Spinal cord (tissue), 10 donors: ENCODE data around the gene MAP2K2. TPM values are rescaled to one million over a fixed set of nuclear protein-coding genes. Genes with fewer than 3 reads are reported as not detected.

Source experiments
- DNase-seq, 6 donors: peaks; one replicate each; pipeline versions ENCODE4 v3.0.0 to v3.0.0-alpha.2; 2013 to 2015; ENCODE audit warnings: low spot score in 6 of 6, low read depth in 4 of 6
- H3K27ac ChIP-seq: one replicate; pipeline ENCODE4 v1.5.1; 2013; ENCODE audit warnings: low read depth, low read length, control low read depth
- H3K27me3 ChIP-seq: one replicate; pipeline ENCODE4 v1.6.1; 2013; ENCODE audit warnings: low read length; ENCODE audit not compliant: control insufficient read depth, insufficient read depth
- H3K36me3 ChIP-seq: one replicate; pipeline ENCODE4 v1.6.1; 2013; ENCODE audit warnings: low read length; ENCODE audit not compliant: control insufficient read depth, insufficient read depth
- H3K4me1 ChIP-seq: one replicate; pipeline ENCODE4 v1.6.1; 2013; ENCODE audit warnings: low read length; ENCODE audit not compliant: control insufficient read depth, insufficient read depth
- H3K4me3 ChIP-seq: one replicate; pipeline ENCODE4 v1.5.1; 2013; ENCODE audit warnings: low read depth, low read length, control low read depth
- H3K9me3 ChIP-seq: one replicate; pipeline ENCODE4 v1.6.1; 2013; ENCODE audit warnings: low read length; ENCODE audit not compliant: control insufficient read depth, insufficient read depth
- WGBS: methylation state at CpG from one replicate; pipeline ENCODE4 v1.1.5; 2013; ENCODE audit warnings: missing lambda C conversion rate; ENCODE audit not compliant: insufficient coverage; 5-methylcytosine and 5-hydroxymethylcytosine counted together
- polyA plus RNA-seq, 2 donors: library from polyadenylated mRNA; unstranded; fragments of 120-200 nt; gene quantifications; one replicate each; pipeline ENCODE4 v1.2.1, GENCODE V29; 2013; ENCODE audit not compliant: insufficient read length in 2 of 2
- total RNA-seq, 2 donors: library from RNA; depleted of rRNA in 1 of 2; stranded (reverse); fragments of 120-200 nt in 1 of 2; fragments of >200 nt in 1 of 2; gene quantifications; one replicate each; pipeline versions ENCODE4 v1.2.3 to v1.2.4, GENCODE V29; 2013 to 2014
- donor health status: healthy.

Gene MAP2K2
- total and polyA plus RNA-seq, 4 donors, result 72.6 to 188 (median 152) TPM

DNA sequence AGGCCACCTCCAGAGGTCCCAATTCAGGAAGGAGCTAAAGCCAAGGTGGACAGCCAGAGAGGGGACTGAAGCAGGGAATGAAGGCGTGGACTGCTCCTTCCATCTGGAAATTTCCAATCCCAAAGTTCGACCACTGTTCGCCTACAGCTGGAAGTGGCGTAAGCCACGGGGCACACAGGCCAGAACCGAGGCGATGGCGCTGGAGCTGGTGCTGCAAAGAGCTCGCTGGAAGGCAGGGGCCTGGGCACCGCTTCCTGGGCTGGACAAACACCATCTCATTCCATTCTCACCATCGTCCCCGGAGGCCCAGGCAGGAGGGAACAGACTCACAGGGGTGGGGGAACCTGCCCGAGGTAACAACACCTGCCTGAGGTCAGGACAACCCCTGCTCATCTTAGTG, 4.2 kb downstream of the MAP2K2 start:
- no peak overlapping the region for H3K27ac ChIP-seq
- no peak overlapping the region for H3K4me3 ChIP-seq
- H3K27me3 ChIP-seq, result no peaks in the 10 kb centered on the region
- 93% methylated on average over 13 of the region's 13 CpGs for WGBS
- H3K4me1 ChIP-seq, result peaks cover 25% of the 10 kb centered on the region
- H3K9me3 ChIP-seq, result no peaks in the 10 kb centered on the region
- H3K36me3 ChIP-seq, result peaks cover 52% of the 10 kb centered on the region
- DNase-seq, result no peak

DNA sequence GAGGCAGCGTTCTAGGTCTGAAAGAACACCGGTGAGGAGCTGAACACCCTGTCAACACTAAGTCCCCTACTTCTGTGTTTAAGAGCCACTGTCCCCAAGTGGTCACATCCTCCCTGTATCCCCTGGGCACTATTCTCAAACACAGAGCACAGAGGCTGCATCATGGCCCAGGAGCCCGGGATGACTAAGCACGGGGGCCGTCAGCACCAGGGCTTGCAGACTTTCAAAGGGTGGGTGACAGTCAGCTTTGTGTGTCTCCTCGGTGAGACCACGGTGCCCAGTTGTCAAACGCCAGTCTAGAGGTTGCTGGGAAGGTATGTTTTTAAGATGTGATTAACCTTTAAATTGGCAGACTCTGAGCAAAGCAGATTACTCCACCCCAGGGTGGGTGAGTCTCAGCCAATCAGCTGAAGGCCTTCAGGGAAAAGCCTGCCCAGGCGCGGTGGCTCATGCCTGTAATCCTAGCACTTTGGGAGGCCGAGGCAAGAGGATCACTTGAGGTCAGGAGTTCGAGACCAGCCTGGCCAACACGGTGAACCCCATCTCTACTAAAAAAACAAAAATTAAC, 8.0 kb downstream of the MAP2K2 start:
- Histone ChIP-seq H3K4me1 (peaks cover under 1% of the 10 kb centered on the region), H3K27ac (no peak overlapping the region), H3K4me3 (no peak overlapping the region), H3K9me3 (no peaks in the 10 kb centered on the region), H3K27me3 (no peaks in the 10 kb centered on the region), H3K36me3 (peaks cover 87% of the 10 kb centered on the region)
- no peak for DNase-seq
- WGBS, result 91% methylated on average over 7 of the region's 13 CpGs

DNA sequence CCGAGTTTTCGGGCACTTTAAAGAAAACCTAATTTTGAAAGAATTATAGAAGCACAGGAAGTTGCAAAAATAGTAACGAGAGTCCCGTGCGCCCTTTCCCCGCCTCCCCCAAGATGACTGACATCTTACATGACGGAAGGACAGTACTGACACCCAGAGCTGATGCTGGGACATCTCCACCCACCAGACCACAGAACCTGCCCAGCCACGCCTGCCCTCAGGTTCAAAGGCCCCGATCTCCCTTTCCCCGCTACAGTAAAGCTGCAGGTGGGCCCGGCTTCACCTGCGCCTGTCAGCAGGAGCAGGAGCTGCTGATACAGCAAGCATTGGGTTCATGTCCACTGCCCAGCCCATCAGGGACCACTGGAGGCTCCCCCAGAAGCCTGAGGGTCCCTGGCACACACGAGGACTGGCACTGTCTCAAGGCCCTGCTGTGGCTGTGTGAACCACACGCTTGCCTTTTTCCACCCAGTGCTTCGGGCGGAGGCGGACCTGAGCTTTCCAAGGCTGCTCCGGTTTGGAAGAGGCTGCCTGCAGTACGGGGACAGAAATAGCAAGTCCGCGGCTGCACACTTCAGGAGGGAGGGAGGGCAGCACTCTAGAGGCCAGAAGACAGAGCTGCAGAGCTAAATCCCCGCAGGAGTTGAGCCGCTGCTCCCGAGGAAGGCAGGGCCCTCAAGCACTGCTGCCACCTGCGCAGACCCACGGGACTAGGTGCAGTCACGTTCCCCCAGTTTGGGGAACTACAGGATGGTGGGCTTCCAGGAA, 8.7 kb downstream of the MAP2K2 start:
- DNase-seq, result no peak
- 90% methylated on average over 23 of the region's 27 CpGs for WGBS
- H3K36me3 ChIP-seq, result peaks cover 90% of the 10 kb centered on the region

DNA sequence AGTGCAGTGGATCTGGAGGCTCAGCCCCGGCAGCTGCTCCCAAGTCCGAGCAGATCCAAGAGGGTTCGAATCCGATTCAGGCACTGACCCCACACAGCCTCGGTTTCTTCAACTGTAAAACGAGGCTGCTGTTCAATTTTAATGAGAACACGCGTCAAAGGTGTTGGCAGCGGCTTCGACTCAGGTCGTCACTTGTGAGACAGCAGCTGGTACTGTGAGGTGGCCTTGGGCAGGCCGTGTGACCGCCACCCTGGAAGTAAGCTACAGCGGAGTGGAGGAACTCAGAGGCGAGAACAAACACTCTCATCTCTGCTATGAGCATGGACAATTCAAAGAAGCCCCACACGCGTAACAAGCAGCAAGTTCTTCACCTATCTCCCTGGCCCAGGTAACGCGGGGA, 9.7 kb downstream of the MAP2K2 start:
- Histone ChIP-seq H3K9me3 (no peaks in the 10 kb centered on the region), H3K4me3 (no peak overlapping the region), H3K36me3 (peaks cover 94% of the 10 kb centered on the region), H3K4me1 (no peaks in the 10 kb centered on the region), H3K27ac (no peak overlapping the region), H3K27me3 (no peaks in the 10 kb centered on the region)
- no peak for DNase-seq
- 90% methylated on average over 19 of the region's 19 CpGs for WGBS

More for the DNA sequence above, 8.7 kb downstream of the MAP2K2 start:
- no peaks in the 10 kb centered on the region for H3K9me3 ChIP-seq
- H3K27me3 ChIP-seq, result no peaks in the 10 kb centered on the region
- H3K27ac ChIP-seq, result no peak overlapping the region
- H3K4me3 ChIP-seq, result no peak overlapping the region
- H3K4me1 ChIP-seq, result no peaks in the 10 kb centered on the region

DNA sequence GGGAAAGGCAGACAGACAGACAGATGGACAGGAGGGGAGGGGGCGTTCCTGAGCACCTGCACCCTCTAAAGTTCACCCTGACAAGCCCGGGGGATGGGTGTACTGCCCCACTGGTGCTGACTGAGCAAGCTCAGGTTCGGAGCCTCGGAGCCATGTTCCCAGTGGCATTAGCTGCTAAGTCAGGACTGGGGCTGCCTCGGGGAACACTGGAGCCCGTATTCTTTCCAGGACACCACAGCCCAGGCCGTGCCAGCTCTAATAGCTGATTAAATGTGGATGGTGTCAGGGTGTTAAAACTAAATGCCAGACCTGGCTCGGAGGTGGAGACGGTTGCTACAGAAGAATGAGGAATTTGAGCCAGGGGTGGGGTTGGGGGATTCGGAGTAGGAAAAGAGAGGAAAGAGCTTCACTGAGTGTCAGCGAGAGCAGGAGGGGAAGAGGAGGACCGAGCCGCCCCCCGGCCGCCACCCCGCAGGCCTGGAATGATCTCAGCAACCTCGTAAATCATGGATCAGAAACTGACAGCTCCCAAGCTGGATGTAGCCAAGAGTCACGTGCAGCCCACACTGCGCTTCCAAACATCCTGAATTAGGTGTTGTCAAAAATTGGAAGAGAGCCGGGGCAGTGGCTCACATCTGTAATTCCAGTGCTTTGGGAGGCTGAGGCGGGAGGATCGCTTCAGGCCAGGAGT, 10.4 kb downstream of the MAP2K2 start:
- no peak overlapping the region for H3K27ac ChIP-seq
- H3K27me3 ChIP-seq, result no peaks in the 10 kb centered on the region
- H3K9me3 ChIP-seq, result no peaks in the 10 kb centered on the region
- WGBS, result 84% methylated on average over 22 of the region's 22 CpGs
- no peak overlapping the region for H3K4me3 ChIP-seq
- H3K4me1 ChIP-seq, result no peaks in the 10 kb centered on the region
- H3K36me3 ChIP-seq, result peaks cover 100% of the 10 kb centered on the region
- no peak for DNase-seq

DNA sequence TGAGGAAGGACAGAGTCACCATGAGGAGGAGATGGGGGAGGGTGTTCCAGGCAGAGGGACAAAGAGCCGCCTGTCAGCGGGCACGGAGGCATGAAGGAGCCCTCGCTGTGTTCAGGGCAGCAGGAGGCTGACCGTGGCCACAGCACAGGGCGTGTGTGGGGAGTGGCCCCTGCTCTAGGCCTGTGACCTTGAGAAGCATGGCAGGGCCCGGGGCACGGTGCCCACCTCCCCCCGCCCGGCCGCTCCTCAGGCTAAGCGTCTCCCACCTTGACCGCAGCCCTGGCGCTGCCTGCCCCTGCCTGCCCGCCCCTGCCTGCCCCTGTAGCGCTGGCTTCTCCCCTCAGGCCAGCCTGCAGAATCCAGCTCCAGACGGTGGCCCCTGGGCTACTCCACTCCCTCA, 11.6 kb downstream of the MAP2K2 start:
- H3K9me3 ChIP-seq, result no peaks in the 10 kb centered on the region
- DNase-seq, result no peak
- H3K4me1 ChIP-seq, result no peaks in the 10 kb centered on the region
- no peak overlapping the region for H3K4me3 ChIP-seq
- no peak overlapping the region for H3K27ac ChIP-seq
- peaks cover 100% of the 10 kb centered on the region for H3K36me3 ChIP-seq
- no peaks in the 10 kb centered on the region for H3K27me3 ChIP-seq
- WGBS, result 97% methylated on average over 17 of the region's 17 CpGs

DNA sequence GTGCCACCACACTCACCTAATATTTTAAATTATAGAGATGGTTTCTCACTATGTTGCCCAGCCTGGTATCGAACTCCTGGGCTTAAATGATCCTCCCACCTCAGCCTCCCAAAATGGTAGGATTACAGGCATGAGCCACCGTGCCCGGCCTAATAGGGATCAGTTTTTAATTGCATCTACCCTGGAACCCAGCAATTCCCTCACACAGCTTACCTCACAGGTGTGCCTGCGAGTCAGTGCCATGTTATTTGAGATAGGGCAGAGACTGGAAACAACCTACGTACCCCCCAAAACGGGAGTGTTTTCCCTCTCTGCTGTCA, 14.3 kb downstream of the MAP2K2 start:
- no peaks in the 10 kb centered on the region for H3K9me3 ChIP-seq
- H3K4me1 ChIP-seq, result no peaks in the 10 kb centered on the region
- no peak overlapping the region for H3K4me3 ChIP-seq
- no peak for DNase-seq
- no peak overlapping the region for H3K27ac ChIP-seq
- peaks cover 98% of the 10 kb centered on the region for H3K36me3 ChIP-seq
- 95% methylated on average over 6 of the region's 6 CpGs for WGBS
- H3K27me3 ChIP-seq, result no peaks in the 10 kb centered on the region

DNA sequence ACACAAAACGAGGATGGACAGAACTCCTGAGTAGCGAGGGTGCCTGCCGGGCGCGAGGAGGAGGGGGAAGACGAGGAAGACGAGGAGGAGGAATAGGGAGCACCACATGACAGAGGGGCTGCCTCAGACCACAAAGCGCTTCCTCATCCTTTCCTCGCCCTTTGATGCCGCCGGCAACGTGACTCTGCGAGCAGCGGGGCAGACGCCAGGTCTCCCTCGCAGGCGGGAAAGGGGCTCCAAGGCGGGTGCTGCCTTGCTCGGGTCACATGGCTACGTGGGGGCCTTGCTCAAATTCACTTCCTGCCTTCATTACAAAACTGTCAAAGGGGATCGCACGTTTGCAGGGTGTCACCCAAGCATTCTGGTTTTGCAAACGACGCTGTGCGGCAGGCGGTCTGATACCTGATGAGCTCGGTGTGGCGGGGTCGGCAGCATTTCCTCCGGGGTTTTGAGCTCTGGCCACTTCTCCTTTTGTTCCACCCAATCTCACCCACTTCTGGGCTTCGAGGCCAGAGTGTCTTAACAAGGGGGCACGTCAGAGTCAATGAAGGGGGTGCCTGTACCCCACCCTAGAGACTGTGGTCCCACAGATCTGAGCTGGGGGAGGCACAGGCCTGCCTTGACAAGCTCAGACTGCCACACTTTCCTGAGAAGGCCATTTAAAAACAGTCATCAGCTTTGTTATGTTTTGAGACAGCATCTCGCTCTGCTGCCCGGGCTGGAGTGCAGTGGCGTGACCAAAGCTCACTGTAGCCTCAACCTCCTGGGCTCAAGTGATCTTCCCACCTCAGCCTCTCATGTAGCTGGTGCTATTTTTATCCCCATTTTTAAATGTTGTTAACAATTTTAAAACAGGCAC, 14.9 kb downstream of the MAP2K2 start:
- H3K4me1 ChIP-seq, result no peaks in the 10 kb centered on the region
- WGBS, result 93% methylated on average over 35 of the region's 35 CpGs
- DNase-seq, result no peak
- H3K27ac ChIP-seq, result no peak overlapping the region
- H3K4me3 ChIP-seq, result no peak overlapping the region
- no peaks in the 10 kb centered on the region for H3K27me3 ChIP-seq
- no peaks in the 10 kb centered on the region for H3K9me3 ChIP-seq
- H3K36me3 ChIP-seq, result peaks cover 98% of the 10 kb centered on the region

DNA sequence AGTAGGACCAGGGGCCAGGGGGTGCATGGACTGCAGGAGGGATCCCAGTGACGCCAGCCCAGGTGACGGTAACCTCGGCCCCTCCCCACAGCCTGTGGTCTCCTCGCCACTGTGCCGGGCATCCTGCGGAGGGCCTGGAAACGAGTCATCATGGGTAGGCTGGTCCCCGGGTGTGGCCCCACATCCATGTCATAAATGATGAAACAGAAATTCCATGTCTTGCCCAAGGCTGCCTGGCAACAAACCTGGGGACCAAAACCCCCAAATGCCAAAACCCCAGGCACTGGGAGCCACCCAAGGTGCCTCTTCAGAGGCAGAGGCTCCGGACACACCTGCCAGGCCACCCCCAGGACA, 20.9 kb downstream of the MAP2K2 start:
- H3K4me3 ChIP-seq, result no peak overlapping the region
- H3K27ac ChIP-seq, result no peak overlapping the region
- H3K9me3 ChIP-seq, result no peaks in the 10 kb centered on the region
- DNase-seq, result no peak
- no peaks in the 10 kb centered on the region for H3K4me1 ChIP-seq
- no peaks in the 10 kb centered on the region for H3K27me3 ChIP-seq
- peaks cover 97% of the 10 kb centered on the region for H3K36me3 ChIP-seq
- WGBS, result 93% methylated on average over 9 of the region's 9 CpGs
